Suprapubic skin (tissue), 4 donors: ENCODE data around the gene POLA2. TPM values are rescaled to one million over a fixed set of nuclear protein-coding genes. Genes with fewer than 3 reads are reported as not detected.

Source experiments
- DNase-seq, 2 donors: peaks; one replicate each; pipeline ENCODE4 v3.0.0-alpha.2; 2019; ENCODE audit warnings: low spot score in 2 of 2
- H3K27ac ChIP-seq: fragments of 200-600 bp; sonication (generic); one replicate; pipeline ENCODE4 v1.5.1; 2019
- H3K27me3 ChIP-seq: fragments of 200-600 bp; sonication (generic); one replicate; pipeline ENCODE4 v1.5.1; 2019
- H3K36me3 ChIP-seq: fragments of 200-600 bp; sonication (generic); one replicate; pipeline ENCODE4 v1.5.1; 2019
- H3K4me1 ChIP-seq: fragments of 200-600 bp; sonication (generic); one replicate; pipeline ENCODE4 v1.5.1; 2019
- H3K4me3 ChIP-seq: fragments of 200-600 bp; sonication (generic); one replicate; pipeline ENCODE4 v1.5.1; 2019; ENCODE audit warnings: mild to moderate bottlenecking
- H3K9me3 ChIP-seq: fragments of 200-600 bp; sonication (generic); one replicate; pipeline ENCODE4 v1.5.1; 2019
- EP300 ChIP-seq: sonication (generic); formaldehyde crosslinking; IDR thresholded peaks from one replicate; pipeline ENCODE4 v1.6.1; 2017; ENCODE audit warnings: antibody characterized with exemption
- POLR2A ChIP-seq, 2 donors: fragments of 450-650 bp; IDR thresholded peaks; one replicate each; pipeline ENCODE4 v1.6.1; 2017; ENCODE audit warnings: antibody characterized with exemption in 2 of 2, mild to moderate bottlenecking in 2 of 2, moderate library complexity in 2 of 2
- POLR2AphosphoS5 ChIP-seq, 3 donors: sonication (generic); formaldehyde crosslinking; IDR thresholded peaks; one replicate each; pipeline ENCODE4 v1.6.1; 2017; ENCODE audit warnings: antibody characterized with exemption in 3 of 3
- WGBS: methylation state at CpG from one replicate; pipeline ENCODE4 v1.1.5; 2018; 5-methylcytosine and 5-hydroxymethylcytosine counted together
- total RNA-seq, 4 donors: library from RNA; depleted of rRNA; stranded (reverse); fragments of >200 nt; gene quantifications; one replicate each; pipeline ENCODE4 v1.1.0, GENCODE V29; 2016
- TF ChIP-seq, protein P1 (sequence below), 2 donors: fragments of 200-600 bp in 1 of 2; fragments of 450-650 bp in 1 of 2; sonication (generic) in 1 of 2; IDR thresholded peaks; one replicate each; pipeline ENCODE4 v1.5.1; 2016 to 2019; ENCODE audit warnings: antibody characterized with exemption in 2 of 2, mild to moderate bottlenecking in 1 of 2, moderate library complexity in 1 of 2

The POLA2 gene
- total RNA-seq, 4 donors from 2014 or later = 4.5 to 19.7 (median 7.3) TPM

DNA sequence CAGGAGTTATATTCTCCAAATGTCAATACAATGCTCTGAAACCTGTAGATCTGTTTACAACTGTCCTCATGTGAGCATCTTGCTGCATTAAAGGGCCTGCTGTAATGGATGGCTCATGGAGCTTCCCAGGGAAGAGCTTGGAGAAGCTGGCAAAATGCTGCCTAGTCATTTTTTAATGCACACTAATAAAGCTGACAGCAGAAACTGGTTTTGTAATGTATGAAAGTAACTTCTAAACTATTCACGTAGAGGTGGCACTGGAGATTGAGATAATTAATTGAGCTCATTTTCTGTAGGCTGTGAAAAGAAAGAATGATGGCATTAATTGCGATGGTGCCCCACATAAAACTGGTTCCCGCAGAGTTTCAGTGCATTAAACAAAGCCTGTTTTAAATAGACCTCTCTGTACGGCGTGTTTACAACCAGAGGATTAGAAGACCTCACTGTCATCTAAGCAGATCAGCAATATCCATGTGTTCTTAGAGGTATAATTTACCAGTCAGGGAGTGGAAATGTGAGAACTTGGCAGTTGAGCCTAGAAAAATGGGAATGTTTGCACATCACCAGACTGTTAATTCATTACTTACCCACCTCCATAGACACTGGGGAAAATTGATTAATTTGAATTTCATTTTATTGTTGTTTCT is 16.0 kb downstream of the POLA2 start:
- Histone ChIP-seq H3K36me3 (peaks cover 41% of the 10 kb centered on the region), H3K4me3 (no peak overlapping the region), H3K27ac (no peak overlapping the region), H3K27me3 (no peaks in the 10 kb centered on the region), H3K9me3 (no peaks in the 10 kb centered on the region), H3K4me1 (peaks cover 2% of the 10 kb centered on the region)
- TF ChIP-seq, protein P1, sequence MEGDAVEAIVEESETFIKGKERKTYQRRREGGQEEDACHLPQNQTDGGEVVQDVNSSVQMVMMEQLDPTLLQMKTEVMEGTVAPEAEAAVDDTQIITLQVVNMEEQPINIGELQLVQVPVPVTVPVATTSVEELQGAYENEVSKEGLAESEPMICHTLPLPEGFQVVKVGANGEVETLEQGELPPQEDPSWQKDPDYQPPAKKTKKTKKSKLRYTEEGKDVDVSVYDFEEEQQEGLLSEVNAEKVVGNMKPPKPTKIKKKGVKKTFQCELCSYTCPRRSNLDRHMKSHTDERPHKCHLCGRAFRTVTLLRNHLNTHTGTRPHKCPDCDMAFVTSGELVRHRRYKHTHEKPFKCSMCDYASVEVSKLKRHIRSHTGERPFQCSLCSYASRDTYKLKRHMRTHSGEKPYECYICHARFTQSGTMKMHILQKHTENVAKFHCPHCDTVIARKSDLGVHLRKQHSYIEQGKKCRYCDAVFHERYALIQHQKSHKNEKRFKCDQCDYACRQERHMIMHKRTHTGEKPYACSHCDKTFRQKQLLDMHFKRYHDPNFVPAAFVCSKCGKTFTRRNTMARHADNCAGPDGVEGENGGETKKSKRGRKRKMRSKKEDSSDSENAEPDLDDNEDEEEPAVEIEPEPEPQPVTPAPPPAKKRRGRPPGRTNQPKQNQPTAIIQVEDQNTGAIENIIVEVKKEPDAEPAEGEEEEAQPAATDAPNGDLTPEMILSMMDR (IDR thresholded peaks at IDR 0.05) = no peak
- TF ChIP-seq POLR2AphosphoS5 (IDR thresholded peaks at IDR 0.05) = no peak
- no peak for TF ChIP-seq POLR2A (IDR thresholded peaks at IDR 0.05)
- TF ChIP-seq EP300 = no peak
- no peak for DNase-seq
- 93% methylated on average over 5 of the region's 5 CpGs for WGBS

DNA sequence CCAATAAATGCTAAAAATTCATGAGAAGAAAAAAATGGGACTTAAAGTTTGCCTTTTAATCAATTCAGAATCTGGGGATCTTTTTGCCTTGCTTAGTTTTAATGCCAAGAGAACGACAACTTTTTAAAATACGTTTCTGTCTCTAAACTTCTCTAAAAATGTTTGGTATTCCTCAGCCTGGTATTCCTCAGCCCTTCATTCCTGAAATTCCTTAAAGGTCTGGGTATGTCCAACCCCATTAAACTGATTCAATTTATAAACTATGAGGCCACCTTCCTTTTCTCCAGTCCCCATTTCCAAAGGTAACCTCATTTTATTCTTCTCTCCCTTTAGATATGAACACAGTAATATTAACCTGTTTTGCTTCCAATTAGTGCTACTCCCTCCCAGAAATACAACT is 16.6 kb downstream of the POLA2 start:
- H3K9me3 ChIP-seq = no peaks in the 10 kb centered on the region
- H3K27me3 ChIP-seq = no peaks in the 10 kb centered on the region
- H3K4me1 ChIP-seq = peaks cover 2% of the 10 kb centered on the region
- TF ChIP-seq POLR2A (IDR thresholded peaks at IDR 0.05) (no peak), POLR2AphosphoS5 (IDR thresholded peaks at IDR 0.05) (no peak), EP300 (no peak)
- TF ChIP-seq, protein P1 (IDR thresholded peaks at IDR 0.05) = no peak
- H3K36me3 ChIP-seq = peaks cover 47% of the 10 kb centered on the region
- H3K4me3 ChIP-seq = no peak overlapping the region
- no peak for DNase-seq
- no peak overlapping the region for H3K27ac ChIP-seq
- 89% methylated on average over 2 of the region's 2 CpGs for WGBS

DNA sequence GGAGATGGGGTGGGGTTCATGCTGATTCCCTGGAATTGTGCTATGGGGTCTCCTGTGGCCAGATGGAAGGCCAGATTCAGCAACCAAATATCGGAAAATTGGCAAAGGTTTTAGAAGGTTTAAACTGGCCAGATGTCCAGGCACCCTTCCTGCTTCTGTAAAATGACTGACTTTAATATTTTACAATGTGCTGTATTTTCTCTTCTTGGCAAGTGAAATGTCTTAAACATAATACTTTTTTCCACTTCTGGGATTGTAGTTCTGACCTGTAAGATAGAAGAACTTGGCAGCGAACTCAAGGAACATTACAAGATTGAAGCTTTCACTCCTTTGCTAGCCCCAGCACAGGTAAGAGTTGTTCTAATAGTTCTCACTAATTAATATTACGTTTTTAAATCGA is 17.5 kb downstream of the POLA2 start:
- H3K4me3 ChIP-seq = no peak overlapping the region
- peaks cover 2% of the 10 kb centered on the region for H3K4me1 ChIP-seq
- no peaks in the 10 kb centered on the region for H3K9me3 ChIP-seq
- no peak for TF ChIP-seq POLR2AphosphoS5 (IDR thresholded peaks at IDR 0.05)
- TF ChIP-seq, protein P1 (IDR thresholded peaks at IDR 0.05) = no peak
- no peak for TF ChIP-seq EP300
- no peak for TF ChIP-seq POLR2A (IDR thresholded peaks at IDR 0.05)
- H3K36me3 ChIP-seq = peaks cover 50% of the 10 kb centered on the region
- WGBS = 84% methylated on average over 4 of the region's 4 CpGs
- no peaks in the 10 kb centered on the region for H3K27me3 ChIP-seq
- H3K27ac ChIP-seq = no peak overlapping the region
- no peak for DNase-seq

DNA sequence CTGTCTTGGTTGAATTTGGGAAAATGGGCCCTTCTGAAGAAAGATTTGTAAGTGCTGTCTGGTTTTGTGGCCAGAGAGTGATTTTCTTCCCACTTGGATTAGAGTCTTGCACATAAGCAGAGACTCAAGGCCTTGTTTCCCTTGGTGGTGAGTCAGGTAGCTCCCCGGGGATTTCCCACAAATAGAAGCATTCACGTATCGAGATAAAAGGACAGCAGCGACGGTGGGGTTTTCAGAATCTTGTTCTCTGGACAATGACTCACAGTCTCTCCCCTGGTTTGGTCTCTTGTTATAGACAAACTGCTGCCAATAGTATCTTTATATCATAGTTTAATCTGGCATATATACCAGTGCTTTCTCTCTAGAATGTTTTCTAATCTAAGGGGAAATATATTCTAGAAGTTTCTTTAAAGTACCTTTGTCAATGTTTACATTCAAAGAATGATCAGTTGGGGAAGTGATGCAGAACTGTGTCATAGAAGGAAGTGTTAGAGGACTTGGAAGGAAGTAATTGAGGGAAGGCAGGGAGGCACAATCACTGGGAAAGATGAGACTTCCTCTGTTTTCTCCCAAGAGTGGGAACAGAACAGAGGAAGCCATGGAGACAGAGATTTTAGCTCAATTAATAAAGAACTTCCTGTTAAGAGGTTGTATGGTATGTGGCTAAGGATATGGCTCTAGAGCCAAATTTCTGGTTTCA is 18.1 kb downstream of the POLA2 start:
- Histone ChIP-seq H3K4me1 (no peaks in the 10 kb centered on the region), H3K27me3 (no peaks in the 10 kb centered on the region), H3K9me3 (no peaks in the 10 kb centered on the region), H3K36me3 (peaks cover 52% of the 10 kb centered on the region), H3K4me3 (no peak overlapping the region), H3K27ac (no peak overlapping the region)
- TF ChIP-seq EP300 (no peak), POLR2AphosphoS5 (IDR thresholded peaks at IDR 0.05) (no peak), POLR2A (IDR thresholded peaks at IDR 0.05) (no peak)
- TF ChIP-seq, protein P1 (IDR thresholded peaks at IDR 0.05) = no peak
- DNase-seq = no peak
- WGBS = 55% methylated on average over 5 of the region's 5 CpGs

DNA sequence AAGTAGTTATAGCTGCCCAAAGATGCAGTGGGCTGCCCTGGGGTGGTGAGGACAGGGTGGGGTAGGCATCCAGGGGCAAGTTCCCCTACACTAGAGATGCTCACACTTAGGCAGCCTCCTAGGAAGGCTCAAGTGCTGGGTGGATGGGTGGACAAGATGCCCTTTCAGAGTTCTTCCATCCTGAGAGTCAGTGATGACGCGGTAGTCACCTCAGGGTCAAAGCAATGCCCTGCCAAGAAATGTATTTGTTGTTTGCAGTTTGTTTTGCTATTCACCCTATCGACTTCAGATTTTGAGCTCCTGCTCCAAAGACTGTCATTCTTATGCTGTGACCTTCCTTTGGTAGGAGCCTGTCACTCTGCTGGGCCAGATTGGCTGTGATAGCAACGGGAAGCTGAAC is 18.9 kb downstream of the POLA2 start:
- H3K27ac ChIP-seq = no peak overlapping the region
- no peaks in the 10 kb centered on the region for H3K9me3 ChIP-seq
- TF ChIP-seq POLR2A (IDR thresholded peaks at IDR 0.05) (no peak), EP300 (no peak), POLR2AphosphoS5 (IDR thresholded peaks at IDR 0.05) (no peak)
- TF ChIP-seq, protein P1 (IDR thresholded peaks at IDR 0.05) = no peak
- no peaks in the 10 kb centered on the region for H3K27me3 ChIP-seq
- no peak overlapping the region for H3K4me3 ChIP-seq
- no peaks in the 10 kb centered on the region for H3K4me1 ChIP-seq
- DNase-seq = no peak
- H3K36me3 ChIP-seq = peaks cover 58% of the 10 kb centered on the region
- 94% methylated on average over 4 of the region's 4 CpGs for WGBS
